IgD-negative memory B cell (primary cell): ENCODE results near the gene KRTCAP2. TPM values are rescaled to one million over a fixed set of nuclear protein-coding genes. Genes with fewer than 3 reads are reported as not detected.

Experiments
- H3K27ac Mint-ChIP-seq, 3 donors: one replicate each; pipeline ENCODE4 v1.8.0; 2020 to 2022; ENCODE audit warnings: mild to moderate bottlenecking in 3 of 3, mixed read lengths in 3 of 3, moderate library complexity in 1 of 3
- H3K27me3 Mint-ChIP-seq: one replicate; pipeline ENCODE4 v1.8.0; 2021; ENCODE audit warnings: mixed read lengths
- H3K36me3 Mint-ChIP-seq: one replicate; pipeline ENCODE4 v1.8.0; 2020; ENCODE audit warnings: mild to moderate bottlenecking, mixed read lengths
- H3K4me1 Mint-ChIP-seq, 3 donors: one replicate each; pipeline ENCODE4 v1.8.0; 2020 to 2022; ENCODE audit warnings: mixed read lengths in 3 of 3, mild to moderate bottlenecking in 1 of 3
- H3K4me3 Mint-ChIP-seq, 4 donors: one replicate each; pipeline ENCODE4 v1.8.0; 2020 to 2022; ENCODE audit warnings: mild to moderate bottlenecking in 4 of 4, mixed read lengths in 4 of 4, moderate library complexity in 3 of 4
- H3K9me3 Mint-ChIP-seq, 3 donors: one replicate each; pipeline ENCODE4 v1.8.0; 2020 to 2021; ENCODE audit warnings: mixed read lengths in 3 of 3, mild to moderate bottlenecking in 1 of 3
- polyA plus RNA-seq: library from polyadenylated mRNA; unstranded; fragments of 300-500 nt; fragmentation: Illumina TruSeq; gene quantifications from one replicate; pipeline ENCODE4 v1.2.3, GENCODE V29; 2021

KRTCAP2 gene
- polyA plus RNA-seq, 1 donor from 2014 or later: 420 TPM

- Mint-ChIP-seq H3K9me3 (no peaks in the 10 kb centered on the region), H3K36me3 (no peaks in the 10 kb centered on the region)
These were observed 34.0 kb upstream of the KRTCAP2 start for GRCh38 chr1:155206891-155207805.

GRCh38 chr1:155205969-155206593 lies 33.0 kb upstream of the KRTCAP2 start:
- Mint-ChIP-seq H3K27ac (peak overlapping the region in 2 of 3 donors; percentile 39 to 47), H3K4me3 (peak overlapping the region in 1 of 4 donors; percentile 6), H3K36me3 (no peaks in the 10 kb centered on the region), H3K27me3 (peaks cover 1% of the 10 kb centered on the region), H3K4me1 (peaks cover 13 to 18% (median 14%) of the 10 kb centered on the region in 3 donors), H3K9me3 (no peaks in the 10 kb centered on the region)

More at GRCh38 chr1:155206891-155207805, 34.0 kb upstream of the KRTCAP2 start:
- peak overlapping the region; percentile 60 to 91 (median 82) for H3K4me3 Mint-ChIP-seq
- H3K27me3 Mint-ChIP-seq: peaks cover 1% of the 10 kb centered on the region
- H3K4me1 Mint-ChIP-seq: peaks cover 13 to 18% (median 14%) of the 10 kb centered on the region in 3 donors
- peak overlapping the region; percentile 98 to 99 (median 98) for H3K27ac Mint-ChIP-seq

- no peak overlapping the region for H3K27ac Mint-ChIP-seq
These were observed 31.9 kb upstream of the KRTCAP2 start for GRCh38 chr1:155205035-155205434.

GRCh38 chr1:155202731-155203515 lies 29.8 kb upstream of the KRTCAP2 start:
- Mint-ChIP-seq H3K27me3 (peaks cover 1% of the 10 kb centered on the region), H3K27ac (peak overlapping the region in 1 of 3 donors; percentile 56), H3K4me3 (no peak overlapping the region), H3K4me1 (peaks cover 6 to 10% (median 8%) of the 10 kb centered on the region in 3 donors), H3K9me3 (no peaks in the 10 kb centered on the region), H3K36me3 (no peaks in the 10 kb centered on the region)

More at GRCh38 chr1:155205035-155205434, 31.9 kb upstream of the KRTCAP2 start:
- H3K36me3 Mint-ChIP-seq: no peaks in the 10 kb centered on the region
- H3K27me3 Mint-ChIP-seq: peaks cover 1% of the 10 kb centered on the region
- peaks cover 13 to 18% (median 14%) of the 10 kb centered on the region in 3 donors for H3K4me1 Mint-ChIP-seq
- H3K9me3 Mint-ChIP-seq: no peaks in the 10 kb centered on the region
- H3K4me3 Mint-ChIP-seq: peak overlapping the region in 1 of 4 donors; percentile 41

- no peaks in the 10 kb centered on the region for H3K9me3 Mint-ChIP-seq
- H3K4me3 Mint-ChIP-seq: no peak overlapping the region
- peaks cover 5 to 6% (median 5%) of the 10 kb centered on the region in 3 donors for H3K4me1 Mint-ChIP-seq
- H3K36me3 Mint-ChIP-seq: no peaks in the 10 kb centered on the region
- H3K27ac Mint-ChIP-seq: peak overlapping the region in 1 of 3 donors; percentile 56
- H3K27me3 Mint-ChIP-seq: no peaks in the 10 kb centered on the region
These were observed 29.1 kb upstream of the KRTCAP2 start for GRCh38 chr1:155202198-155202597.

- no peaks in the 10 kb centered on the region for H3K9me3 Mint-ChIP-seq
- H3K27ac Mint-ChIP-seq: peak overlapping the region in 1 of 3 donors; percentile 14
- H3K36me3 Mint-ChIP-seq: no peaks in the 10 kb centered on the region
- H3K27me3 Mint-ChIP-seq: no peaks in the 10 kb centered on the region
- no peaks in the 10 kb centered on the region for H3K4me1 Mint-ChIP-seq
- no peak overlapping the region for H3K4me3 Mint-ChIP-seq
These were observed 27.8 kb upstream of the KRTCAP2 start for GRCh38 chr1:155200920-155201319.

GRCh38 chr1:155199792-155200191 lies 26.7 kb upstream of the KRTCAP2 start:
- Mint-ChIP-seq H3K9me3 (no peaks in the 10 kb centered on the region), H3K4me1 (no peaks in the 10 kb centered on the region), H3K36me3 (no peaks in the 10 kb centered on the region), H3K27me3 (no peaks in the 10 kb centered on the region), H3K27ac (no peak overlapping the region), H3K4me3 (peak overlapping the region in 1 of 4 donors; percentile 20)

- H3K27ac Mint-ChIP-seq: peak overlapping the region in 1 of 3 donors; percentile 80
- H3K4me1 Mint-ChIP-seq: peaks cover 2 to 10% (median 7%) of the 10 kb centered on the region in 3 donors
- no peaks in the 10 kb centered on the region for H3K36me3 Mint-ChIP-seq
- H3K4me3 Mint-ChIP-seq: no peak overlapping the region
- H3K9me3 Mint-ChIP-seq: no peaks in the 10 kb centered on the region
- H3K27me3 Mint-ChIP-seq: no peaks in the 10 kb centered on the region
These were observed 25.4 kb upstream of the KRTCAP2 start for GRCh38 chr1:155198547-155198906.

GRCh38 chr1:155197901-155198546 lies 24.9 kb upstream of the KRTCAP2 start:
- no peaks in the 10 kb centered on the region for H3K36me3 Mint-ChIP-seq
- H3K4me1 Mint-ChIP-seq: peaks cover 5 to 13% (median 10%) of the 10 kb centered on the region in 3 donors
- no peaks in the 10 kb centered on the region for H3K9me3 Mint-ChIP-seq
- H3K4me3 Mint-ChIP-seq: peak overlapping the region in 1 of 4 donors; percentile 58
- H3K27ac Mint-ChIP-seq: peak overlapping the region in 1 of 3 donors; percentile 80
- H3K27me3 Mint-ChIP-seq: no peaks in the 10 kb centered on the region

GRCh38 chr1:155196893-155197638 lies 24.0 kb upstream of the KRTCAP2 start:
- H3K36me3 Mint-ChIP-seq: no peaks in the 10 kb centered on the region
- peak overlapping the region in 1 of 4 donors; percentile 52 for H3K4me3 Mint-ChIP-seq

GRCh38 chr1:155196103-155196892 lies 23.2 kb upstream of the KRTCAP2 start:
- H3K36me3 Mint-ChIP-seq: no peaks in the 10 kb centered on the region
- no peaks in the 10 kb centered on the region for H3K27me3 Mint-ChIP-seq
- no peaks in the 10 kb centered on the region for H3K9me3 Mint-ChIP-seq
- H3K4me1 Mint-ChIP-seq: peaks cover 5 to 15% (median 12%) of the 10 kb centered on the region in 3 donors
- H3K27ac Mint-ChIP-seq: peak overlapping the region in 1 of 3 donors; percentile 80
- peak overlapping the region in 2 of 4 donors; percentile 65 to 86 for H3K4me3 Mint-ChIP-seq

More at GRCh38 chr1:155196893-155197638, 24.0 kb upstream of the KRTCAP2 start:
- Mint-ChIP-seq H3K4me1 (peaks cover 5 to 14% (median 11%) of the 10 kb centered on the region in 3 donors), H3K9me3 (no peaks in the 10 kb centered on the region), H3K27ac (peak overlapping the region in 1 of 3 donors; percentile 80), H3K27me3 (no peaks in the 10 kb centered on the region)

- no peaks in the 10 kb centered on the region for H3K27me3 Mint-ChIP-seq
- H3K27ac Mint-ChIP-seq: peak overlapping the region in 2 of 3 donors; percentile 59 to 80
- H3K9me3 Mint-ChIP-seq: no peaks in the 10 kb centered on the region
- peak overlapping the region; percentile 65 to 87 (median 76) for H3K4me3 Mint-ChIP-seq
- H3K36me3 Mint-ChIP-seq: no peaks in the 10 kb centered on the region
- peaks cover 5 to 15% (median 12%) of the 10 kb centered on the region in 3 donors for H3K4me1 Mint-ChIP-seq
These were observed 22.3 kb upstream of the KRTCAP2 start for GRCh38 chr1:155195201-155196102.
